ENCODE results near the gene C16orf92. TPM values are rescaled to one million over a fixed set of nuclear protein-coding genes. Genes with fewer than 3 reads are reported as not detected.

The C16orf92 gene
- total and polyA plus RNA-seq, 2 of the 13 experiments (the other 11 are each of a cell fraction or from before 2014, with no cell fraction given): not detected

DNA sequence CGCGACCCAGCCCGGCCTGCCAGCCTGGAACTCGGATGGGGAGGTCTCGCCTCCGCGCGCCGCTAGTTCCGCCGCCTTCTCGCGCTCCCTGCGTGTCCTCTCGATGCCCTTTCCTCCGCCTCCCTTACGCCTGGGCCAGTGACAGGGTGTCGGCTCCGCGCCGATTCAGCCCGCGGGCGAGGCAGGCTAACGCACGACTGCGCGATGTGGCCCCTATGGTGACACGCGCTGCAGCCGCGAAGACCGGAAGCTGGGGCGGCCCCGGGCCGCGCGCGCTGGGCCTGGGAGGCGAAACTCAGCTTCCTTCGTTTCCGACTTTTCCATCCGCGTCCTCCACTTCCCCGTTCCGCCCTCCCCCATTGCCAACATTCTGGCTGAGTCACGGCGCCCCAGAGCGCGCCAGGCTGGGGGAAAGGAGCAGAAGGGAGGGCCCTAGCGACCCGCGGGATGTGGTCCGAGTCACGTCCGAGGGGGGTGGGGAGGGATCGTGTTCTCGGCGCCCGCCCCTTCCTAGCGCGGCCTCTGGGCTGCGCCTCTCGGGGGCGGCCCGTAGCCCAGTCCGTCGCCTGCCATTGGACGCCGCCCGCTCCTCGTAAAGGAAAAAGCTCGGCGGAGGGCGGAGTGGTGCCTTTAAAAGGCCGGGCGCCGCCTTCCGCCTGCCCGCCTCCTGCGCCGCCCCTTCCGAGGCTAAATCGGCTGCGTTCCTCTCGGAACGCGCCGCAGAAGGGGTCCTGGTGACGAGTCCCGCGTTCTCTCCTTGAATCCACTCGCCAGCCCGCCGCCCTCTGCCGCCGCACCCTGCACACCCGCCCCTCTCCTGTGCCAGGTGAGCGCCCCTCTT, 42.3 kb downstream of the C16orf92 start, which contains the start of gene ALDOA (continued):
- TF ChIP-seq, protein P1, sequence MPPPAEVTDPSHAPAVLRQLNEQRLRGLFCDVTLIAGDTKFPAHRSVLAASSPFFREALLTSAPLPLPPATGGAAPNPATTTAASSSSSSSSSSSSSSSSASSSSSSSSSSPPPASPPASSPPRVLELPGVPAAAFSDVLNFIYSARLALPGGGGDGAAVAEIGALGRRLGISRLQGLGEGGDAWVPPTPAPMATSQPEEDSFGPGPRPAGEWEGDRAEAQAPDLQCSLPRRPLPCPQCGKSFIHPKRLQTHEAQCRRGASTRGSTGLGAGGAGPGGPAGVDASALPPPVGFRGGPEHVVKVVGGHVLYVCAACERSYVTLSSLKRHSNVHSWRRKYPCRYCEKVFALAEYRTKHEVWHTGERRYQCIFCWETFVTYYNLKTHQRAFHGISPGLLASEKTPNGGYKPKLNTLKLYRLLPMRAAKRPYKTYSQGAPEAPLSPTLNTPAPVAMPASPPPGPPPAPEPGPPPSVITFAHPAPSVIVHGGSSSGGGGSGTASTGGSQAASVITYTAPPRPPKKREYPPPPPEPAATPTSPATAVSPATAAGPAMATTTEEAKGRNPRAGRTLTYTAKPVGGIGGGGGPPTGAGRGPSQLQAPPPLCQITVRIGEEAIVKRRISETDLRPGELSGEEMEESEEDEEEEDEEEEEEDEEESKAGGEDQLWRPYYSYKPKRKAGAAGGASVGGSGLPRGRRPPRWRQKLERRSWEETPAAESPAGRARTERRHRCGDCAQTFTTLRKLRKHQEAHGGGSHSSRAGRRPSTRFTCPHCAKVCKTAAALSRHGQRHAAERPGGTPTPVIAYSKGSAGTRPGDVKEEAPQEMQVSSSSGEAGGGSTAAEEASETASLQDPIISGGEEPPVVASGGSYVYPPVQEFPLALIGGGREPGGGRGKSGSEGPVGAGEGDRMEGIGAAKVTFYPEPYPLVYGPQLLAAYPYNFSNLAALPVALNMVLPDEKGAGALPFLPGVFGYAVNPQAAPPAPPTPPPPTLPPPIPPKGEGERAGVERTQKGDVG (CRISPR knock-in tag; IDR thresholded peaks at IDR 0.05; ENCODE audit: borderline replicate concordance): 0 out of 2 replicates have a peak, but pooled peaks have one; percentile 92
- TF ChIP-seq TMF1 (CRISPR knock-in tag; IDR thresholded peaks at IDR 0.05; ENCODE audit: low read depth) (peak; percentile 88; the same call in 1 of the 2 replicates), PHF20 (CRISPR knock-in tag; IDR thresholded peaks at IDR 0.05) (peak; percentile 83), ZSCAN25 (CRISPR knock-in tag; IDR thresholded peaks at IDR 0.05) (peak; percentile 90), ZNF264 (CRISPR knock-in tag; IDR thresholded peaks at IDR 0.05) (peak; percentile 65; the same call in 1 of the 2 replicates), ZNF878 (CRISPR knock-in tag; IDR thresholded peaks at IDR 0.05) (peak; percentile 92), ZNF343 (CRISPR knock-in tag; IDR thresholded peaks at IDR 0.05) (peak; percentile 97), MAX (IDR thresholded peaks at IDR 0.05) (peak; percentile 98), MIER2 (CRISPR knock-in tag; IDR thresholded peaks at IDR 0.05) (peak; percentile 82), TP53 (CRISPR knock-in tag; conservative IDR thresholded peaks at IDR 0.05) (peak; percentile 38), ZNF510 (CRISPR knock-in tag; IDR thresholded peaks at IDR 0.05; ENCODE audit: low read depth) (peak; percentile 89; the same call in 1 of the 2 replicates), NFE2L2 (IDR thresholded peaks at IDR 0.05; ENCODE audit: low read length) (peak; percentile 91), ZFP1 (CRISPR knock-in tag; IDR thresholded peaks at IDR 0.05) (no peak), ISL2 (CRISPR knock-in tag; IDR thresholded peaks at IDR 0.05) (peak; percentile 74), HOXD1 (CRISPR knock-in tag; IDR thresholded peaks at IDR 0.05) (peak; percentile 83), ZNF446 (CRISPR knock-in tag; IDR thresholded peaks at IDR 0.05) (peak; percentile 99), MTA1 (CRISPR knock-in tag; IDR thresholded peaks at IDR 0.05; ENCODE audit: borderline replicate concordance) (peak; percentile 67; the same call in 1 of the 2 replicates), CHD4 (IDR thresholded peaks at IDR 0.05; ENCODE audit: borderline replicate concordance, low read length) (no peak), ZSCAN12 (CRISPR knock-in tag; IDR thresholded peaks at IDR 0.05) (peak; percentile 74)
- TF ChIP-seq, protein P2, sequence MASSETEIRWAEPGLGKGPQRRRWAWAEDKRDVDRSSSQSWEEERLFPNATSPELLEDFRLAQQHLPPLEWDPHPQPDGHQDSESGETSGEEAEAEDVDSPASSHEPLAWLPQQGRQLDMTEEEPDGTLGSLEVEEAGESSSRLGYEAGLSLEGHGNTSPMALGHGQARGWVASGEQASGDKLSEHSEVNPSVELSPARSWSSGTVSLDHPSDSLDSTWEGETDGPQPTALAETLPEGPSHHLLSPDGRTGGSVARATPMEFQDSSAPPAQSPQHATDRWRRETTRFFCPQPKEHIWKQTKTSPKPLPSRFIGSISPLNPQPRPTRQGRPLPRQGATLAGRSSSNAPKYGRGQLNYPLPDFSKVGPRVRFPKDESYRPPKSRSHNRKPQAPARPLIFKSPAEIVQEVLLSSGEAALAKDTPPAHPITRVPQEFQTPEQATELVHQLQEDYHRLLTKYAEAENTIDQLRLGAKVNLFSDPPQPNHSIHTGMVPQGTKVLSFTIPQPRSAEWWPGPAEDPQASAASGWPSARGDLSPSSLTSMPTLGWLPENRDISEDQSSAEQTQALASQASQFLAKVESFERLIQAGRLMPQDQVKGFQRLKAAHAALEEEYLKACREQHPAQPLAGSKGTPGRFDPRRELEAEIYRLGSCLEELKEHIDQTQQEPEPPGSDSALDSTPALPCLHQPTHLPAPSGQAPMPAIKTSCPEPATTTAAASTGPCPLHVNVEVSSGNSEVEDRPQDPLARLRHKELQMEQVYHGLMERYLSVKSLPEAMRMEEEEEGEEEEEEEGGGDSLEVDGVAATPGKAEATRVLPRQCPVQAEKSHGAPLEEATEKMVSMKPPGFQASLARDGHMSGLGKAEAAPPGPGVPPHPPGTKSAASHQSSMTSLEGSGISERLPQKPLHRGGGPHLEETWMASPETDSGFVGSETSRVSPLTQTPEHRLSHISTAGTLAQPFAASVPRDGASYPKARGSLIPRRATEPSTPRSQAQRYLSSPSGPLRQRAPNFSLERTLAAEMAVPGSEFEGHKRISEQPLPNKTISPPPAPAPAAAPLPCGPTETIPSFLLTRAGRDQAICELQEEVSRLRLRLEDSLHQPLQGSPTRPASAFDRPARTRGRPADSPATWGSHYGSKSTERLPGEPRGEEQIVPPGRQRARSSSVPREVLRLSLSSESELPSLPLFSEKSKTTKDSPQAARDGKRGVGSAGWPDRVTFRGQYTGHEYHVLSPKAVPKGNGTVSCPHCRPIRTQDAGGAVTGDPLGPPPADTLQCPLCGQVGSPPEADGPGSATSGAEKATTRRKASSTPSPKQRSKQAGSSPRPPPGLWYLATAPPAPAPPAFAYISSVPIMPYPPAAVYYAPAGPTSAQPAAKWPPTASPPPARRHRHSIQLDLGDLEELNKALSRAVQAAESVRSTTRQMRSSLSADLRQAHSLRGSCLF (CRISPR knock-in tag; IDR thresholded peaks at IDR 0.05; ENCODE audit: borderline replicate concordance): peak; percentile 22; the same call in 1 of the 2 replicates
- TF ChIP-seq, protein P3, sequence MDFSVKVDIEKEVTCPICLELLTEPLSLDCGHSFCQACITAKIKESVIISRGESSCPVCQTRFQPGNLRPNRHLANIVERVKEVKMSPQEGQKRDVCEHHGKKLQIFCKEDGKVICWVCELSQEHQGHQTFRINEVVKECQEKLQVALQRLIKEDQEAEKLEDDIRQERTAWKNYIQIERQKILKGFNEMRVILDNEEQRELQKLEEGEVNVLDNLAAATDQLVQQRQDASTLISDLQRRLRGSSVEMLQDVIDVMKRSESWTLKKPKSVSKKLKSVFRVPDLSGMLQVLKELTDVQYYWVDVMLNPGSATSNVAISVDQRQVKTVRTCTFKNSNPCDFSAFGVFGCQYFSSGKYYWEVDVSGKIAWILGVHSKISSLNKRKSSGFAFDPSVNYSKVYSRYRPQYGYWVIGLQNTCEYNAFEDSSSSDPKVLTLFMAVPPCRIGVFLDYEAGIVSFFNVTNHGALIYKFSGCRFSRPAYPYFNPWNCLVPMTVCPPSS (IDR thresholded peaks at IDR 0.05): no peak
